Hepatocyte (in vitro differentiated cells): ENCODE measurements around the gene UNC13D. TPM values are rescaled to one million over a fixed set of nuclear protein-coding genes. Genes with fewer than 3 reads are reported as not detected.

Experiments used
- DNase-seq: peaks from one replicate; pipeline ENCODE4 v3.0.0-alpha.2; 2016; ENCODE audit warnings: low spot score
- H2AFZ ChIP-seq: fragments of 200-600 bp; sonication (generic); 2 replicates; pipeline ENCODE4 v1.6.0; 2016; ENCODE audit warnings: antibody characterized with exemption, mild to moderate bottlenecking
- H3K27ac ChIP-seq: fragments of 200-600 bp; sonication (generic); 2 replicates; pipeline ENCODE4 v1.5.1; 2016; ENCODE audit warnings: mild to moderate bottlenecking
- H3K27me3 ChIP-seq: fragments of 200-600 bp; sonication (generic); 2 replicates; pipeline ENCODE4 v1.6.1; 2016
- H3K36me3 ChIP-seq: fragments of 200-600 bp; sonication (generic); replicated peaks from 2 replicates; pipeline ENCODE4 v1.5.1; 2016; ENCODE audit warnings: low read depth; ENCODE audit not compliant: insufficient read depth
- H3K4me1 ChIP-seq: fragments of 200-600 bp; sonication (generic); 2 replicates; pipeline ENCODE4 v1.5.1; 2016; ENCODE audit warnings: mild to moderate bottlenecking, moderate library complexity; ENCODE audit not compliant: insufficient read depth
- H3K4me2 ChIP-seq: fragments of 200-600 bp; sonication (generic); 2 replicates; pipeline ENCODE4 v1.6.0; 2016
- H3K4me3 ChIP-seq: fragments of 200-600 bp; sonication (generic); 2 replicates; pipeline ENCODE4 v1.5.1; 2016; ENCODE audit warnings: mild to moderate bottlenecking
- H3K79me2 ChIP-seq: fragments of 200-600 bp; sonication (generic); 2 replicates; pipeline ENCODE4 v1.6.0; 2017; ENCODE audit warnings: mild to moderate bottlenecking
- H3K9me2 ChIP-seq: fragments of 200-600 bp; sonication (generic); replicated peaks from 2 replicates; pipeline ENCODE4 v1.6.0; 2017; ENCODE audit warnings: mild to moderate bottlenecking; ENCODE audit not compliant: insufficient read depth
- H3K9me3 ChIP-seq: fragments of 200-600 bp; sonication (generic); 2 replicates; pipeline ENCODE4 v1.5.1; 2016; ENCODE audit warnings: low read depth, mild to moderate bottlenecking
- H4K20me1 ChIP-seq: fragments of 200-600 bp; sonication (generic); 2 replicates; pipeline ENCODE4 v1.6.0; 2016; ENCODE audit warnings: mild to moderate bottlenecking; ENCODE audit not compliant: insufficient read depth, poor library complexity, severe bottlenecking
- CTCF ChIP-seq: fragments of 200-600 bp; sonication (generic); IDR thresholded peaks from 2 replicates; pipeline ENCODE4 v1.5.1; 2016; ENCODE audit warnings: antibody characterized with exemption, mild to moderate bottlenecking; ENCODE audit not compliant: poor library complexity
- EZH2 ChIP-seq: fragments of 200-600 bp; sonication (generic); IDR thresholded peaks from 2 replicates; pipeline ENCODE4 v1.6.1; 2016; ENCODE audit warnings: antibody characterized with exemption, mild to moderate bottlenecking, borderline replicate concordance
- EZH2phosphoT487 ChIP-seq: fragments of 200-600 bp; sonication (generic); IDR thresholded peaks from one replicate; pipeline ENCODE4 v1.6.1; 2018; ENCODE audit warnings: antibody characterized with exemption, mild to moderate bottlenecking, low read depth, moderate library complexity; ENCODE audit not compliant: unreplicated experiment, severe bottlenecking
- WGBS: methylation state at CpG from one replicate; pipeline ENCODE4 v1.1.6; 2016; ENCODE audit warnings: low lambda C conversion rate; ENCODE audit errors: missing lambda C conversion rate; 5-methylcytosine and 5-hydroxymethylcytosine counted together
- polyA plus RNA-seq: library from polyadenylated mRNA; unstranded; fragments of >200 nt; fragmentation: Nextera tagmentation; extraction: Ambion mirVana; gene quantifications from 2 replicates; pipeline ENCODE4 v1.2.1, GENCODE V29; 2016
- total RNA-seq: library from RNA; depleted of rRNA; stranded (reverse); fragments of >200 nt; gene quantifications from 2 replicates; pipeline ENCODE4 v1.2.3, GENCODE V29; 2014

The UNC13D gene
- total and polyA plus RNA-seq, 2 experiments from 2014 or later: 2.2 to 8.8 TPM

GRCh38 chr17:75878174-75878998, 34.2 kb upstream of the UNC13D start, which contains the start of gene TRIM47:
TSS of gene TRIM47 (minus strand) at chr17:75878581. CDS start at chr17:75878548, 33 bp downstream.
- H3K36me3 ChIP-seq: no peaks in the 10 kb centered on the region
- H3K9me3 ChIP-seq: no peaks in the 10 kb centered on the region
- peaks cover 9% of the 10 kb centered on the region for H3K27me3 ChIP-seq
- TF ChIP-seq EZH2 (no peak), EZH2phosphoT487 (no peak), CTCF (peak; percentile 14)
- peak within 1 kb of the TSS; percentile 28 for H2AFZ ChIP-seq
- H3K4me2 ChIP-seq: peak within 1 kb of the TSS; percentile 80
- no peaks in the 10 kb centered on the region for H4K20me1 ChIP-seq
- peak within 1 kb of the TSS; percentile 26 for H3K4me3 ChIP-seq
- peak within 1 kb of the TSS; percentile 71 for H3K27ac ChIP-seq
- H3K9me2 ChIP-seq: no peaks in the 10 kb centered on the region
- peak; percentile 71 for DNase-seq
- no peaks in the 10 kb centered on the region for H3K79me2 ChIP-seq
- WGBS: 5% methylated on average over 26 of the region's 87 CpGs
- peaks cover 13% of the 10 kb centered on the region for H3K4me1 ChIP-seq

- peak overlapping the region; percentile 28 for H2AFZ ChIP-seq
- no peaks in the 10 kb centered on the region for H3K9me2 ChIP-seq
- H3K27me3 ChIP-seq: peaks cover 9% of the 10 kb centered on the region
- peak overlapping the region; percentile 26 for H3K4me3 ChIP-seq
- no peaks in the 10 kb centered on the region for H3K9me3 ChIP-seq
- H3K4me1 ChIP-seq: peaks cover 18% of the 10 kb centered on the region
- under 1% methylated on average over 47 of the region's 56 CpGs for WGBS
- no peaks in the 10 kb centered on the region for H3K79me2 ChIP-seq
- TF ChIP-seq EZH2phosphoT487 (no peak), CTCF (peak; percentile 43), EZH2 (no peak)
- peak; percentile 92 for DNase-seq
- H4K20me1 ChIP-seq: no peaks in the 10 kb centered on the region
- no peaks in the 10 kb centered on the region for H3K36me3 ChIP-seq
- H3K27ac ChIP-seq: peak overlapping the region; percentile 71
- H3K4me2 ChIP-seq: peak overlapping the region; percentile 80
These were observed 33.6 kb upstream of the UNC13D start for GRCh38 chr17:75877752-75878173.

GRCh38 chr17:75876938-75877751, 32.9 kb upstream of the UNC13D start:
- H2AFZ ChIP-seq: no peak overlapping the region
- H3K9me2 ChIP-seq: no peaks in the 10 kb centered on the region
- peak; percentile 89 for DNase-seq
- H3K27ac ChIP-seq: peak overlapping the region; percentile 85
- no peaks in the 10 kb centered on the region for H3K79me2 ChIP-seq
- peak overlapping the region; percentile 26 for H3K4me3 ChIP-seq
- 24% methylated on average over 36 of the region's 41 CpGs for WGBS
- H4K20me1 ChIP-seq: no peaks in the 10 kb centered on the region
- H3K4me1 ChIP-seq: peaks cover 22% of the 10 kb centered on the region
- H3K36me3 ChIP-seq: no peaks in the 10 kb centered on the region
- H3K9me3 ChIP-seq: no peaks in the 10 kb centered on the region
- H3K27me3 ChIP-seq: peaks cover 9% of the 10 kb centered on the region
- peak overlapping the region; percentile 80 for H3K4me2 ChIP-seq
- TF ChIP-seq CTCF (peak; percentile 10), EZH2phosphoT487 (no peak), EZH2 (no peak)
